ENCODE data around the gene EPB41L5.
"Not testable (repeated sequence)": the region's sequence is repeated elsewhere in the genome, so short reads cannot be mapped to it uniquely, and the experiment has no call there.

The EPB41L5 gene

DNA sequence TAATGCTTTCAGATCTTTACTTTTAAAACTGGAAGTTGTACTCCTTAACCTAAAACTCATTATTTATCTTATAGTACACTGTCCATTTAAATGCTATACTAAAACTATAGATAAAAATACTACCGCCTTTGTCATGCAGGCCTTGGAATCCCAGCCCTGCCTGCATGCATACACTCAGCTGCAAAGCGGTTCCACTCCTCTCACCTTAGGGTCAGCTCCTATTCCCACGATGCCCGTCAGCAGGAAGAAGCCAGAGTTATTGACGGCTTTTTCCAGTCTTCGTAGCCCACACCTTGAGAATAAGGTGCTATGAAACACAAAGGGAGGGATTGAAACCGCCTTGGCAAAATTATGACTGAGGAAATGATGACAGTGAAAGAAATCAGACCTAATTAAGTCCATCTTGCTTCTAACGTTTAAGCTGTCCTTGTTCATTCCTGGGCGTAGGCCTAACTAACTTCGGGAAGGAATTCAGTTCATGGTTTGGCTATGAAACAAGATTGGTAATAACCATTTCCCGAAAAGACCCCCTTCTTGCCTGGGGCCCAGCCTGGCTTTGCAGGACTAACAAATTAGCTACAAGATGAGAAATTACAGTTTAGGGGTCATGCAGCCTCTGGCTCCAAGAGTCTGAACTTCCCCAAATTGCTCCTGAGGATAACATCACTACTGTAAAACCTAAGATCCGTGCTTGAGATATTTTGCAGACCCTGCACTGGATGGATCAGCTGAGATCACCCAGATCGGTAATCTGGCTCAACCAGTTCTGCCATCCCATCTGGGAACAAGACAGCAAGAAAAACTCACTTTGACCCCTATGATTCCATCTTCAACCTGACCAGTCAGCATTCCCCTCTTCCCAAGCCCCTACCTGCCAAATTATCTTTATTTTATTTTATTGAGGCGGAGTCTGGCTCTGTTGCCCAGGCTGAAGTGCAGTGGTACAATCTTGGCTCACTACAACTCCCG, 17.1 kb downstream of the EPB41L5 start:
- no peak for DNase-seq

DNA sequence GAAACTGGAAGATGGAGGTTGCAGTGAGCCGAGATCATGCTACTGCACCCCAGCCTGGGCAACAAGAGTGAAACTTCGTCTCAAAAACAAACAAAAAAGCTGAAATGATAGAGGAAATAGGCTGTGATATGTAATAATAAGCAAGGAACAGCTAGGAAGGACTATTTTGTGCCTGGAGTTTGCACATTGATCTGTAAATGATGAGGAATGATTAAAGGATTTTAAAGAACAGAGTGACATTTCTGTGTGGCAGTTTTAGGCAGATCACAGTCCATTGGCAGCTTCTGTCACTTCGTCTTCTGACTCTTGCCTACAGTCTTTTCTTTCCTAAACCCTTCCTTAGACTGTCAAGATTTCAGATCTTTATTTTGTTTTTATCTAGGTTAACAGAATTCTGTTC, 19.4 kb downstream of the EPB41L5 start:
- DNase-seq, result no peak

DNA sequence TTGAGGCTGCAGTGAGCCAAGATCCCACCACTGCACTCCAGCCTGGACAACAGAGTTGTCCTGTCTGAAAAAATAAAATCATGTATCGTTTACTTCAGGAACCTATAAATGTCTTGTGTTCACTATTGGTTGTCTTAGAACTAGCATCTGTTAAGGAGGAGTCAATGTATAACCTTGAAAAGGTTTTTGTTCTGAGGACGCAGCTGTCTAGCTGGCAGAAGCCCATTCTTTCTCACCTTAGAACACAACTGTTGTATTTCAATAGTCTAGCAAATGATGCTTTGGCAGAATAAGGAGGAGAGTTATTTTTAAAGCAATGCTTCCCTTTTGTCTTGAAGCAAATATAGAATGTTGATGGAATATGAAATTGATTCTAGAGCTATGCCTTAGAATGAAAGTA, 21.1 kb downstream of the EPB41L5 start:
- DNase-seq, result no peak

DNA sequence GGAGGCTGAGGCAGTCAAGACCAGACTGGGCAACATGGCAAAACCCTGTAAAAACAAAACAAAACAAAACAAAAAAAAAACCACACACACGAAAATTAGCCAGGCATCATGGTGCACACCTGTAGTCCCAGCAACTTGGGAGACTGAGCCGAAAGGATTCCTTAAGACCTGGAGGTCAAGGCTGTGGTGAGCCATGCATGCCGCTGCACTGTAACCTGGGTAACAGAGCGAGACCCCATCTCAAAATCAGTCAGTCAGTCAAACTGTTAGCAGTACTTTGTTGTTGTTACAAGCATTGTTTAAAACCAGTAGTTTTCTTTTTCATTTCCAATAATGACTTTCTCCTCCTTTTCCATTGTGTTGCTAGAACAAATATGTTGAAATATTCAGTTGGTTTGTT, 21.7 kb downstream of the EPB41L5 start:
- DNase-seq, result no peak

DNA sequence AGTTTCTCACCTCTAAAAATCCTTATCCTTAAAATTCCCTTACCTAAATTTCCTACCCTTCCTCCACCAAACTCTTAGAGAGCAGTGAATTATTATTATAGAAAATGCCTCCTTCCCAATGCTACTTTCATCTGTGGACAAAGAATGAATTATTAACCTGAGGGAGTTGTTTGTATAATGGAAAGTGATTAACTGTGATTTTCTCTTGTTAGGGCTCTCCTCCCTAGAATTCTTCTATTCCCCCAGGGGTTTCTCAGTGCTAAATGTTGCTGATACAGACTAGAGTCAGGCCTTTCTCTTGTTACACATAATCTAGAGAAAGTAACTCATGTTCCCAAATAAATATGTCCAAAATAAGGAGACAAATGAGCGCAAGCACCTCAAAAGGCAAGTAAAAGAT, 23.3 kb downstream of the EPB41L5 start:
- no peak for DNase-seq

DNA sequence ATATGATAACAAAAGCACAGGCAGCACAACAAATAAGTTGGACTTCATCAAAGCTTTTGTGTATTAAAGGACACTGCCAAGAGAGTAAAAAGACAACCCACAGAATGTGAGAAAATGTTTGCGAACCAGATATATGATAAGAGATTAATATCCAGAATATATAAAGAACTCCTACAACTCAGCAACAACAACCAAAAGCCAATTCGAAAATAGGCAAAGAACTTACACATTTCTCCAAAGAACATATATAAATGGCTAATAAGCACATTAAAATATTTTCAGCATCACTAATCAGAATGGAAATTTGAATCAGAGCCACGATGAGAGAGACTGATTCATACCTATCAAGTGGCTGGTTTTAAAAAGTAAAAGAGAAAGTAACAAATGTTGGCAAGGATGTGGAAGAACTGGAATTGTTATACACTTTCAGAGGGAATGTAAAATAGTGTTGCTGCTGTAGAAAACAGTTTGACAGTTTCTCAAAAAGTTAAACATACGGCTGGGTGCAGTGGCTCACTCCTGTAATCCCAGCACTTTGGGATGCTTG, 25.2 kb downstream of the EPB41L5 start:
- DNase-seq, result no peak

DNA sequence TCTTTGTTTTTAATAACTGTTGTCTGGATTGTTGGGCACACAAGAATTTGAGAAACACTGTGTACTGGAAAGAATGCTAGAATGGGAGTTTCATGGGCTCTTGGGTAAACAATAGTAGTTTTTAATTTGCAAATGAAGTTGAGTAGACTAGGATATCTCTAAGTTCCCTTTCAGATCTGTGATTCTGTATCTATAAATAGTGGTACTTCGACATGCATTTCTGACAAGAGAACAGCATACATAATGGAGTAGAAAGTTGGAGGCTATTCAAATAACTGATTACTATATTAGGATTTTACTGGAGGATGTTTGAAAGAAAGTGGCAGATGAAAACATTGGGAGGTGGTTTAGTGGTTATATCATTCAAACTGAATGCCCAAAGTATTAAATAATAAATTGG, 29.5 kb downstream of the EPB41L5 start:
- no peak for DNase-seq

DNA sequence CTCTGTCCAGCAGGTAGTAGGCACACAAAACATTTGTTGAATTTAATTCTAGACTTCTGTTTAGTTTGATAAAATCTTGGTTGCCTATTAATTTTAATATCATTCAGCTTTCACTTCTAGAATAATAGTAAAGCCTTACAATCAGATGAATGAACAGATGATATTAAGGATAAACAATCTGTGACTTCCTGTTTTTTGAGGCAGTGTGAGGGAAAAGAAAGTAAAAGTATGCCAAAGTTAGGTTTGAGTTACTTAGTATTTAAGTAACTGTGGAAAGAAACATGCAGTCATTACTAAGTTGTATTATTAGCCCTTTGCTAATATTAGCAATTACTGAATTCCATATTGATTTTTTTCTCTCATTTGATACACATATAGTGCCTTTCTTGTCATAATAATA, 31.5 kb downstream of the EPB41L5 start:
- no peak for DNase-seq

DNA sequence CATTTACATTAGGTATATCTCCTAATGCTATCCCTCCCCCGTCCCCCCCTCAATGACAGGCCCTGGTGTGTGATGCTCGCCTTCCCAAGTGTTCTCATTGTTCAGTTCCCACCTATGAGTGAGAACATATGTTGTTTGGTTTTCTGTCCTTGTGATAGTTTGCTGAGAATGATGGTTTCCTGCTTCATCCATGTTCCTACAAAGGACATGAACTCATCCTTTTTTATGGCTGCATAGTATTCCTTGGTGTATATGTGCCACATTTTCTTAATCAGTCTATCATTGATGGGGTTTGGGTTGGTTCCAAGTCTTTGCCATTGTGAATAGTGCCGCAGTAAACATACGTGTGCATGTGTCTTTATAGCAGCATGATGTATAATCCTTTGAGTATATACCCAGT, 32.9 kb downstream of the EPB41L5 start:
- DNase-seq, result not testable (repeated sequence)

DNA sequence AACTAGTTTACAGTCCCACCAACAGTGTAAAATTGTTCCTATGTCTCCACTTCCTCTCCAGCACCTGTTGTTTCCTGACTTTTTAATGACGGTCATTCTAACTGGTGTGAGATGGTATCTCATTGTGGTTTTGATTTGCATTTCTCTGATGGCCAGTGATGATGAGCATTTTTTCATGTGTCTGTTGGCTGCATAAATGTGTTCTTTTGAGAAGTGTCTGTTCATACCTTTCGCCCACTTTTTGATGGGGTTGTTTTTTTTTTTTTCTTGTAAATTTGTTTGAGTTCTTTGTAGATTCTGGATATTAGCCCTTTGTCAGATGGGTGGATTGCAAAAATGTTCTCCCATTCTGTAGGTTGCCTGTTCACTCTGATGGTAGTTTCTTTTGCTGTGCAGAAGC, 33.4 kb downstream of the EPB41L5 start:
- DNase-seq, result not testable (repeated sequence)

DNA sequence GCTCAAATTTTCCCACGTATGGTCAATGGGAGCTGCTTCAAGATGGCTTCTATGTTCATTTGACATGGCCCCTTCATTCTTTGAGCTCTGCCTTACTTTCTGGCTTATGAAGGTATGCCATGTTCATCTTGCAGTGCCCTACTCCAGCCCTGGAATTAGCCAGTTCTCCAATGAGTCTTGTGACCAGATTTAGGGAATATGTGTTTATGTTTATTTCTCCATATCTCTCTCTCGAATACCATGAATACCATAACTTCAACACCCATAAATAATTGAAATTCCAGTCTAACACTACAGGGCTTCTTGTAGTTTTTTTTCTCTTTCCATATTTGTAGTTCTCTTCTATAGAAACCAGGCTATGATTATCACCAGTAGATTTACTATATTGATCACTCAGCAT, 39.7 kb downstream of the EPB41L5 start:
- DNase-seq, result no peak

DNA sequence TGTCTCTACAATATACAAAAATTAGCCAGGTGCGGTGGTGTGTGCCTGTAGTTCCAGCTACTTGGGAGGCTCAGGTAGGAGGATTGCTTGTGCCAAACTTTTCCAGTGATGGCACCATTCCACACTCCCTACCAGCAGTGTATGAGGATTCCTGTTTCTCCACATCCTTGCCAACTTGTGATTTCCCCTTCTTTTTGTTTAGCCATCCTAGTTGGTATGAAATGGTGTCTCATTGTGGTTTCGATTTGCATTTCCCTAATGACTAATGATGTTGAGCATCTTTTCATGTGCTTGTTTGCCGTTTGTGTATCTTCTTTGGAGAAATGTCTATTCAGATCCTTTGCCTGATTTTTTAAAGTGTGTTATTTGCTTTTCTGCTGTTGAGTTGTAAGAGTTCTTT, 41.0 kb downstream of the EPB41L5 start:
- no peak for DNase-seq

DNA sequence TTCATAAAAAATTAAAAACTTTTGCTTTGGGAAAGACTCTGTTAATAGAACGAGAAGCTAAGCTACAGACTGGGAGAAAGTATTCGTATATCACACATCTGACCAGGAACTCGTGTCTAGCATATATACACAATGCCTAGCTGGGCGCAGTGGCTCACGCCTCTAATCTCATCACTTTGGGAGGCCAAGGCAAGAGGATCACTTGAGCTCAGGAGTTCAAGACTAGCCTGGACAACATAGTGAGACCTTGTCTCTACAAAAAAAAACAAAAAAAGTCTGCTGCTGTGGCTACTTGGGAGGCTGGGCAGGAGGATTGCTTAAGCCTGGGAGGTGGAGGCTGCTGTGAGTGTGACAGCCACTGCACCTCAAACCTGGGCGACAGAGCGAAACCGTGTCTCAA, 46.6 kb downstream of the EPB41L5 start:
- no peak for DNase-seq

DNA sequence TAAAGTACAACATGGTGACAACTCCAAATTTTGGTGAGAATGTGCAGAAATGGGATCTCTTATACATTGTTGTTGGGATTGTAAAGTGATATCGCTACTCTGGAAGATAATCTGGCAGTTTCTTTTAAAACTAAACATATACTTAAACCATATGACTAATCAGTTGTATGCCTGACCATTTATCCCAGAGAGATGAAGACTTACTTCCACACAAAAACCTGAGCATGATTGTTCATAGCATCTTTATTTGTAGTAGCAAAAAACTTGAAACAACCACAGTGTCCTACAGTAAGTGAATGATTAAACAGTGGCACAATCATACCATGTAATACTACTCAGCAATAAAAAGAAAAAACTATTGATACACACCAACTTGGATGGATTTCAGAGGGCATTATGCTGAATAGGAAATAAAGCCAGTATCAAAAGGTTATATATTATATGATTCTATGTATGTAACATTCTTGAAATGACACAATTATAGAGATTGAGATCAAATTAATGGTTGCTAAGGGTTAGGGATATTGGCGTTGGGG, 47.3 kb downstream of the EPB41L5 start:
- DNase-seq, result no peak

DNA sequence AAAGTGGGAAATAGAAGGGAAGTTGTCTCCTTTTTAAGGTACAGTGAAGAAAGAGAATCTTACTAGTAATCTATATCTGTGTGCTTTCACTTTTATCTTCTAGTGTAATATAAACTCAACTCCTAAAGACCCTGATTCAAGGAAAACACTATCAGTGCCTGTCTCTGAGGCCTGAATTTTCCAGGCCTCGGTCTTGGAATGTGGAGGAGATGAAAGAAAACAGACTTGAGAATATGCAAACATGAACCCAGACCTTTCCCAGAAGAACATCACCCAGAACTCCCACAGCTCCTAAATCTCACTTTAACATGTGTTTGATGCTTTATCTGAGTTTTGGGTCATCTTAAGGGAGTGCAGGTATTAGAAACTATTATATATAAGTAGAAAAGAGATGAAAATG, 51.8 kb downstream of the EPB41L5 start:
- DNase-seq, result no peak

DNA sequence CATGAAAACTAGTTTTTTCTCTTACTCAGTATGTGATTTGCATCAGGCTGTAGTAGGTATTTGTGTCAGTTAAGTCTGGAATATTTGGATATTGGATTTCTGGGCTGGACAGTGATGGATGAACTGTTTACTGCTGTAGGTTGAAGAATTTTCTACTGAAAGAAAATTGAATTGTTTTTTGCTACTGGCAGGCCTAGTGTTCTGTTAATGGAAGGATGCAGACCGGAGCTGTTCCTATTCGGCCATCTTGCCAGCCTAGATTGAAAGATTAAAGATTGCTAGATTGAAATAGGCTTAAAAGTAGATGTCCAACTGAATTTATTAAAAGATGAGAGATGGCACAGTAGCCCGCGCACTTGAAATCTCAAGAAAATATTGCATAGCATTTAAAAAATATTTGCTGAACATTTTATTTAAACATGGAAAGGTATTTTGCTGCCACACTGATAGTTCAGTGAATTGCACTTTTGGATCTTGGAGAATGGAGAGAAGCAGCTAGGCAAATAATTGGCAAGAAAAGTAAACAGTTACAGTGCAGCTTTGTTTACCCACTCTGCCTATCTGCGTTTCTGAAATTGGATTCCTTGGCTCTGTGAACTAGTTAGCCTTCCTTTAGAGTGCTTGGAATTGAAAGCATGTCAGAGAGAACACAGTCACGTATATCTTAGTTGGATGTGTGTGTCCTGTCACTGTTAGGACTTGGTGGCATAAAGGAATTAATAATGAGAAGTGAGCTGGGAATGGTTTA, 54.1 kb downstream of the EPB41L5 start:
- no peak for DNase-seq

DNA sequence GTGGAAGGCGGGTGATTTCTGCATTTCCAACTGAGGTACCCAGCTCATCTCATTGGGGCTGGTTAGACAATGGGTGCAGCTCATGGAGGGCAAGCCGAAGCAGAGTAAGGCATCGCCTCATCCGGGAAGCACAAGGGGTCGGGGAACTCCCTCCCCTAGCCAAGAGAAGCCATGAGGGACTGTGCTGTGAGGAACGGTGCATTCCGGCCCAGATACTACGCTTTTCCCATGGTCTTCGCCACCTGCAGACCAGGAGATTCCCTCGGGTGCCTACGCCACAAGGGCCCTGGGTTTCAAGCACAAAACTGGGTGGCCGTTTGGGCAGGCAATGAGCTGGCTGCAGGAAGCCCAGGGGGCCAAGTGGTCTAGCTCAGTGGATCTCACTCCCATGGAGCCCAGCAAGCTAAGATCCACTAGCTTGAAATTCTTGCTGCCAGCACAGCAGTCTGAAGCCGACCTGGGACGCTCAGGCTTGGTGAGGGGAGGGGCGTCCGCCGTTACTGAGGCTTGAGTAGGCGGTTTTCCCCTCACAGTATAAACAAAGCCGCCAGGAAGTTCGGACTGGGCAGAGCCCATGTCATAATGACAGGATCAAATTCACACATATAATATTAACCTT, 55.3 kb downstream of the EPB41L5 start:
- DNase-seq, result not testable (repeated sequence)

DNA sequence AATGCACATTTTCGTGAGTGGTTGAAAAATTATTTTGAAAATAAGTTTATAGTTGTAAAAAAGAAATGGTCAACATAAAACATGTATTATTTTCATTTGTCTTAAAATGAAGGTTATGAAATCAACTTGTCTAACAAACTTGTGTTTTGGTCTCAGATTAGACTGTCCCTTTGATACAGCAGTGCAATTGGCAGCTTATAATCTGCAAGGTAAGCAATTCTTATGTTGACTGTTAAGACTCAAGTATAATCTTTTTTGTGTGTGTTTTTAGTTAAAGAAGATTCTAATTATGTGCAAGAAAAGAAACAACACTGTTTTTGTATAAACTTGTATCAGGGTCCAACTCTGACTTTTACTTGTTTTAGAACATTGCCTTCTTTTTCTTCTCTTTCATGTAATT, 62.7 kb downstream of the EPB41L5 start:
- DNase-seq, result no peak

DNA sequence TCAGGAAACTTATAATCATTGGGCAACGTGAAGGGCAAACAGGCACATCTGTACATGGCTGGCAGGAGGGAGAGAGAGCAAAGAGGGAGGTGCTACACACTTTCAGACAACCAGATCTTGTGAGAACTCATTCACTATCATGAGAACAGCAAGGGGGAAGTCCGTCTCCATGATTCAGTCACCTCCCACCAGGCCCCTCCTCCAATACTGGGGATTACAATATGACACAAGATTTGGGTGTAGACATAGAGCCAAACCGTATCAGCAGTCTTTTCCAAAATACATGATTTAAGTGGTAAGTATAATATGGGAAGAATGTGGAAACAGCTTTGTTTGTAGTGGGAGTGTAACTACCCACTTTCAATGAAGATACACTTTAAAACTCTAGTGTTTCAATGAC, 65.0 kb downstream of the EPB41L5 start:
- no peak for DNase-seq

DNA sequence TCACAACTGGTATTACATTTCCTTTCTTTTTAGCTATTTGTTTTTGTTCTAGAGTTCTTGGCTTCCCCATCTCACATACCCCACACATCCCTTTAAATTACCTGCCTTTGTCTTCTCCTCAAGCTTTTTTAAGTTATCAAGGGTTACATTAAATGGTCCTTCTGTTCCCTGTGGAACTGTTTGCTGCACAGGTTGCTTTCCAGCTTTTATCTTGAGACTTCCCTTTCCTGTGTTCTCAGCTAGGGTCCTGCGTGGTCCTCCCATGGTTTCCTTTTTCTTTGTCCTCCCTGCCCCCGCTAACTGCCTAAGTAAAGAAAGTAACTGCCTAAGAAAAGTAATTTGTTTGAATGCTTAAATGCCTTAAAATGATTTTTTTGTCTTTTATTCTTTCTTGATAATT, 66.8 kb downstream of the EPB41L5 start:
- DNase-seq, result no peak

DNA sequence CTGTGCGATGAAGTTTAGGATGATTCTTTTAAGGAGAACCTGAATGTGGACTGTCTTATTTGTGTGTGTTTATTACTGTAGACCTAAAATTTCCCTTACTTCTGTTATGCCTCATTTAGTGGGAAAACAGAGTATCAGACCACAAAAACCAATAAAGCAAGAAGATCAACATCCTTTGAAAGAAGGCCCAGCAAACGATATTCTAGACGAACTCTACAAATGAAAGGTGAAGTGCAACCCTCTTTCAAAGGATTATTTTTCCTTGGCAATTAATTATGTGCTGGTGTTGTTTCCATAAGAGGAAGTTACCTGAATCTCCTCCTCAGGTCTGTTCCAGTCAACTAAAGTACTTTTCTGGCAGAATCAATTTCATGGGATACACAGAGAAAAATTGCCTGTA, 78.6 kb downstream of the EPB41L5 start:
- DNase-seq, result no peak

DNA sequence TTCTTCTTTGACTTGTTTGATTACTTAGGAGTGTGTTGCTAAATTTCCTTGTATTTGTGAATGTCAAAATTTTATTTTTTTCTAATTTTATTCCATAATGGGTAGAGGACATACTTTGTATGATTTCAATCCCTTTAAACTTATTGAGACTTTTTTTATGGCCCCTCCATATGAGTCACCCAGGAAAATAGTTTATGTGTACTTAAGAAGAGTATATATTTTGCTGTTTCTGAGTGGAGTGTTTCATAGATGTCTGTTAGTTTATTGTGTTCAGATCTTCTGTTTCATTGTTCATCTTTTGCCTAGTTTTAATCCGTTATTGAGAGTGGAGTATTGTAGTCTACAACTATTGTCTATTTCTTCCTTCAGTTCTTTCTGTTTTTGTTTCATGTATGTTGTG, 81.9 kb downstream of the EPB41L5 start:
- no peak for DNase-seq

DNA sequence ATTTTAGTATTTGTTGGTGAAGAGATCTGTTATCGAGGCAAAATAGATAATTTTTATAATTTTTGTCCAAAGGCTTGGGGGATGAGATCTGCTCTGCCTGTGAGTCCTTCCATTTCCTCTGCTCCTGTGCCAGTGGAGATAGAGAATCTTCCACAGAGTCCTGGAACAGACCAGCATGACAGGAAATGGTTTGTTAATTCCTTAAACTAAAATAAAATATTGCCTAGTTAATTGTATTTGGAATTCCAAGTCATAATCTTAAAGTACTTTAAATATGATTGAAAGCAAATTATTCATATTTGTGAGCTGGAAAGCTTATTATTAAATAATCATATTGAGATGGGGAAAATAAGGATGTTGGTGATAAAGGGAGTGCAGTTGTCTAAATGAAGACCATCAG, 87.8 kb downstream of the EPB41L5 start:
- no peak for DNase-seq

Measured in NCI-H1436 treated with DMSO at 0.1 percent for 48 hours (cell line).